Activated CD4-positive, alpha-beta T cell treated with anti-CD3 and anti-CD28 coated beads for 48 hours (primary cell): ENCODE results near the gene PLPP2.
"Not testable (repeated sequence)": the region's sequence is repeated elsewhere in the genome, so short reads cannot be mapped to it uniquely, and the experiment has no call there.

Source experiments
- DNase-seq: peaks from one replicate; pipeline ENCODE4 v3.0.0-alpha.2; 2020

Gene PLPP2

GRCh38 chr19:256804-257203 is 34.4 kb downstream of the PLPP2 start:
- not testable (repeated sequence) for DNase-seq

DNA sequence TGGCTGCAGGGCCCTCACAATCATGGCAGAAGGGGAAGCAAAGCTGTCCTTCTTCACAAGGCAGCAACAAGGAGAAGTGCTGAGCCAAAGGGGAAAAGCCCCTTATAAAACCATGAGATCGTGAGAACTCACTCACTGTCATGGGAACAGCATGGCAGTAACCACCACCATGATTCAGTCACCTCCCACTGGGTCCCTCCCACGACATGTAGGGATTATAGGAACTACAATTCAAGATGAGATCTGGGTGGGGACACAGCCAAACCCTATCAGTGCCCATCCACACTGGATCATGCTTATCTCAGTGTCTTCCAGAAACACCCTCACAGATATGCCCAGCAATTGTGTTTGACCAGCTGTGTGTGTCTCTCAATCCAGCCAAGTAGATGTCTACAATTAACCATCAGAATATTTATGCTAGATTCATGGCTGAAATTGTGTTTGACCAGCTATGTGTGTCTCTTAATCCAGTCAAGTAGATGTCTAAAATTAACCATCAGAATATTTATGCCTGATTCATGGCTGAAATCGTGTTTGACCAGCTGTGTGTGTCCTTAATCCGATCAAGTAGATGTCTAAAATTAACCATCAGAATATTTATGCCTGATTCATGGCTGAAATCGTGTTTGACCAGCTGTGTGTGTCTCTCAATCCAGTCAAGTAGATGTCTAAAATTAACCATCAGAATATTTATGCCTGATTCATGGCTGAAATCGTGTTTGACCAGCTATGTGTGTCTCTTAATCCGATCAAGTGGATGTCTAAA is 38.6 kb downstream of the PLPP2 start:
- not testable (repeated sequence) for DNase-seq

DNA sequence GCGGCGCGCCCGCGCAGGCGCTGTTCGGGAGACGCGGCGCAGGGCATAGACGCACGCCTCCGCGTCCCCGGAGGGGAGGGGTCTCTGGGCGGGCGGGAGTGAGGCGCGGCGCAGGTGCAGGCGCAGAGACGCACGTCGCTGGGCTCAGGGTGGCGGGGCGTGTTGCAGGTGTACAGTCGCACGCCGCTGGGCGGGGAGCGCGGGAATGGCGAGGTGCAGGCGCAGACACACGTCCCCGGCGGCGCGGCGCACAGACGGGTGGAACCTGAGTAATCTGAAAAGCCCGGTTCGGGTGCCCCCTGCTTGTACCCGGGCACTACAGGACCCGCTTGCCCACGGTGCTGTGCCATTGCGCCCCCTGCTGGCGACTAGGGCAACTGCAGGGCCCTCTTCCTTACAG is 44.7 kb downstream of the PLPP2 start:
- peak; percentile 15 for DNase-seq

- not testable (repeated sequence) for DNase-seq
These were observed 45.3 kb downstream of the PLPP2 start for GRCh38 chr19:245900-246299.

DNA sequence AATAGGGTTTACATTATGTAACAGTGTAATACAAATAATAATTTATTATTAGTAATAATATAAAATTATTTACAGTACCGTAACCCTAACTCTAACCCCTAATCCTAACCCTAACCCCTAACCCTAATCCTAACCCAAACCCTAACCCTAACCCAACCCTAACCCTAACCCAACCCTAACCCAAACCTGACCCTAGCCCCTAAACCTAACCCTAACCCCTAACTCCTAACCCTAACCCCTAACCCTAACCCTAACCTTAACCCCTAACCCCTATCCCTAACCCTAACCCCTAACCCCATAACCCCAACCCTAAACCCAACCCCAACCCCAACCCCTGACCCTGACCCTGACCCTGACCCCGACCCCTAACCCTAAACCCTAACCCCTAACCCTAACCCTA is 45.7 kb downstream of the PLPP2 start:
- no peak for DNase-seq
